GM18508 (cell line): ENCODE results near the gene ACSM5.
"Not testable (repeated sequence)": the region's sequence is repeated elsewhere in the genome, so short reads cannot be mapped to it uniquely, and the experiment has no call there.

Source experiments
- ATAC-seq: cut with Tn5 transposase; IDR thresholded peaks from one replicate; pipeline ENCODE4 v1.9.1; 2021; ENCODE audit warnings: moderate number of reproducible peaks; ENCODE audit not compliant: insufficient read depth, unreplicated experiment

The ACSM5 gene

GRCh38 chr16:20441191-20441590 is 31.9 kb downstream of the ACSM5 start:
- no peak for ATAC-seq

GRCh38 chr16:20441859-20442258 is 32.5 kb downstream of the ACSM5 start:
- not testable (repeated sequence) for ATAC-seq

DNA sequence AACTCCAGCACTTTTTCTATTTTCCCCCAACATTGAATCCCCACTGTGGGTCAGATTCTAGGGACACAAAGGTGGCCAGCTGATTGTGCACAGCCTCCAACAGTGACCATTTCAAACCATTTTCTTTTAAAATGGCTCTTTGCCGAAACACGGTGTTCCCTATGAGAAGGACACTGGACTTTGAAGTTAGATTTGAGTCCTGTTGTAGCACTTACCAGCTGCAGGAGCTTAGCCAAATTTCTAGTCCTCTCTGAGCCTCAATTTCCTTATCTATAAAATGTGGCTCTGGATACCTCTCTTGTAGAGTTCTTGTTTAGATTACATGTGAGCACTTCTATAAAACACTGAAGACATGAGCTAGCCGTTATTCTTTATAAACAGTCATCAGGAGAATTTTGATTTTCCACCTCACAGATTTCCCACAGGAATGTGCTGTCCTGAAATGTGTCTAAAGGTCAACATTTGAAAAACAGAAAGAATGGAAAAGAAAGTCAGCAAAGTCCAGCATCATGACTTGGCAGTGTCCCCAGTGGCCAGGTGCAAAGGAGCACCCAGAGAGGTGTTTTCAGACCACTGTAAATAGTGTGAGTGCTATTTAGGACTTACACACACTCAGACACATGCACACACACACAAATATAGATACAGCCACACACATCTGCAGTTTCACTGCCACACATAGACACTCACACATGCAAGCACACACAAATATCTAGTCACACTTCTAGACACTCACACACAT is 37.5 kb downstream of the ACSM5 start:
- ATAC-seq = not testable (repeated sequence)

- ATAC-seq = not testable (repeated sequence)
Measured at GRCh38 chr16:20451364-20451763, 42.0 kb downstream of the ACSM5 start, which contains the start of gene ACSM2A. Gene ACSM2A, plus strand, starts transcription at chr16:20451521. Its CDS starts 8,594 bp downstream, at chr16:20460115.

- ATAC-seq = not testable (repeated sequence)
Measured at GRCh38 chr16:20453633-20454032, 44.3 kb downstream of the ACSM5 start.

DNA sequence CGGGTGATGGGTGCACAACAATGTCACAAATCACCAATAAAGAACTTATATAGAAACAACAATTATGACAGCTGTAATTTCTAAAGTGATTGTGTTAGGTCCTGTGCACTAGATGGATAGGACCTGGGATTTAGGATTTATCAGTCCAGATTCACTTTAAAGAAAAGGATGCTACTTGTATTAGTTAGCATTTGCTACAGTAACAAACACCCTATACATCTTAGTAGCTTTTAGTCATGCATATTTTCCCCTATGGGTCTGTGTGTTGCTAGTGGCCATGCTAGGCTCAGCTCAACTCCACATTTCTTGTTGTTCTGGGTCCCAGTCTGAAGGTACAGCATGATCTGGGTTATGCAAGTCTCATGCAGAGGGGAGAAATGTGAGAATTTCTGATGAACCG is 49.9 kb downstream of the ACSM5 start:
- ATAC-seq = not testable (repeated sequence)

- not testable (repeated sequence) for ATAC-seq
Measured at GRCh38 chr16:20460313-20460712, 51.0 kb downstream of the ACSM5 start.

DNA sequence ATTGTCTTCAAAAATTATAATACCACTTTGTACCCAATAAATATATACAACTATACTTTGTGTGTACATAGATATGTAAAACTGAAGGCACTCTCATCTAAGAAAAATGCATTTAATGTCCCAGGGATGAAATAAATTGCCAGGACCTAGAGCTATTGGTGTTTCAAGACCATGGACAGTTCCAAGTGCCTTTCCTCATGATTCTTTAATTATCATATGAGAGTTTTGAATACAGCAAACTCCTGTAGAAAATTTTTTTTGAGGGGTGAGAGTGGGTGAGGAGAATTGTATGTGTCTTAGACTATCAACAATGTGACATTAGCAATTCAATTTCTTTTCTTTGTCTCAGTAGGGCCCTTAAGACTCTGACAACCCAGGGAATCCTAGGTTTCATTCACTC is 59.6 kb downstream of the ACSM5 start:
- not testable (repeated sequence) for ATAC-seq

- not testable (repeated sequence) for ATAC-seq
Measured at GRCh38 chr16:20469930-20470329, 60.6 kb downstream of the ACSM5 start.

- ATAC-seq = not testable (repeated sequence)
Measured at GRCh38 chr16:20470732-20471131, 61.4 kb downstream of the ACSM5 start.

GRCh38 chr16:20477188-20477744 is 67.9 kb downstream of the ACSM5 start:
- not testable (repeated sequence) for ATAC-seq

DNA sequence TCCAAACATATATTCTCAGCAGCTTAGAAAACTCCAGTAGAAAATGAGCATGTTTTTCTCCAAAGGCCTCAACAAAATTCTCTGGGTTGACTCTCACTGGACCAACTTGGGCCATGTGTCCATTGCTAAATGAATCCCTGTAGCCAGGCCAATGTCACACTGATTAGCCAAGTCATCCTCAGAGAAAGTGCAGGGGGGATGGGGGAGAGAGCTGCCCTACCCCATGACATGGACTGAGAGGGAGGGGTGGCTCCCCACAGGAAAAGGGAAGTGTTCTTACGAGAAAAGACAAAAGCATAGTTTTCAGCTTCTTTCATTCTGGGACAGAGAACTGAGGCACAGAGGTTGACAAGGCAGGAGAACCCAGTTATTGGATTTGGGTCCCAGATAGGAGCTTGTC is 74.7 kb downstream of the ACSM5 start:
- not testable (repeated sequence) for ATAC-seq

GRCh38 chr16:20484726-20485125 is 75.4 kb downstream of the ACSM5 start:
- no peak for ATAC-seq

- no peak for ATAC-seq
Measured at GRCh38 chr16:20485408-20485807, 76.1 kb downstream of the ACSM5 start.
